Adrenal gland (tissue), 12 donors: ENCODE data around the gene PXT1. TPM values are rescaled to one million over a fixed set of nuclear protein-coding genes. Genes with fewer than 3 reads are reported as not detected.

Experiments used
- DNase-seq, 7 donors: peaks; one replicate each; pipeline ENCODE4 v3.0.0-alpha.2; 2019 to 2020
- H3K27ac ChIP-seq, 5 donors: fragments of 200-600 bp; sonication (generic) in 4 of 5; 1 replicate in 3 of 5; 2 replicates in 2 of 5; pipeline versions ENCODE4 v1.5.1 to v1.8.0; 2016 to 2020; ENCODE audit warnings: mild to moderate bottlenecking in 1 of 5
- H3K27me3 ChIP-seq: fragments of 200-600 bp; 2 replicates; pipeline ENCODE4 v1.8.0; 2021
- H3K36me3 ChIP-seq, 2 donors: fragments of 200-600 bp; replicated peaks in 1 of 2; 1 replicate in 1 of 2; 2 replicates in 1 of 2; pipeline versions ENCODE4 v1.5.1 to v1.8.0; 2018 to 2022
- H3K4me1 ChIP-seq, 2 donors: fragments of 200-600 bp; replicated peaks in 1 of 2; 1 replicate in 1 of 2; 2 replicates in 1 of 2; pipeline versions ENCODE4 v1.5.1 to v1.8.0; 2018 to 2021
- H3K4me3 ChIP-seq, 4 donors: fragments of 200-600 bp; sonication (generic) in 3 of 4; one replicate each; pipeline ENCODE4 v1.5.1; 2016 to 2018
- H3K9me3 ChIP-seq, 3 donors: fragments of 200-600 bp; sonication (generic) in 1 of 3; replicated peaks in 1 of 3; 1 replicate in 2 of 3; 2 replicates in 1 of 3; pipeline versions ENCODE4 v1.5.1 to v1.8.0; 2016 to 2021
- CTCF ChIP-seq, 6 experiments: fragments of 450-650 bp in 4 of 6; fragments of 200-600 bp in 2 of 6; sonication (generic) in 1 of 6; IDR thresholded peaks; 1 replicate in 5 of 6; 2 replicates in 1 of 6; pipeline versions ENCODE4 v1.5.1 to v1.8.0; 2016 to 2021; ENCODE audit warnings: antibody characterized with exemption in 6 of 6, mild to moderate bottlenecking in 2 of 6, moderate library complexity in 1 of 6
- POLR2A ChIP-seq, 2 donors: fragments of 450-650 bp; IDR thresholded peaks; one replicate each; pipeline ENCODE4 v1.6.1; 2017; ENCODE audit warnings: antibody characterized with exemption in 2 of 2, mild to moderate bottlenecking in 2 of 2, moderate library complexity in 1 of 2
- whole genome bisulfite sequencing, 4 donors: extraction: QIAGEN DNeasy Blood & Tissue Kit in 2 of 4; methylation state at CpG; one replicate each; pipeline versions ENCODE4 v1.1.5 to v1.1.7; 2013 to 2017; 5-methylcytosine and 5-hydroxymethylcytosine counted together
- intact Hi-C, 2 donors: fragments of 100-400 bp; cut with DNase I; formaldehyde crosslinking; loops; one replicate each; pipeline versions ENCODE4 v1.14.1 to v1.15.0; 2022 to 2023
- polyA plus RNA-seq, 3 donors: library from polyadenylated mRNA; stranded (reverse); fragments of 200-250 nt in 2 of 3; fragments of 350-450 nt in 1 of 3; fragmentation: Illumina TruSeq in 1 of 3; extraction: RNeasy Lipid Tissue Mini Kit (QIAGEN cat#74804) in 1 of 3; gene quantifications; one replicate each; pipeline ENCODE4 v1.2.3, GENCODE V29; 2013 to 2014
- total RNA-seq, 9 donors: library from RNA; depleted of rRNA in 4 of 9; stranded (reverse); fragments of >200 nt in 4 of 9; fragments of 120-200 nt in 1 of 9; fragmentation: NEBNext Ultra II Directional in 1 of 9; extraction: Animal tissue kit (Norgen Biotek cat#: 25700) in 1 of 9; gene quantifications; one replicate each; pipeline versions ENCODE4 v1.1.0 to v1.2.4, GENCODE V29; 2013 to 2023
- donor health status: healthy with polysubstance abuse.
- donor health status: Bipolar disorder and iron deficiency.
- donor health status: DM: yes; HTN: yes; CAD: no.
- donor health status: DM: no; HTN: no; CAD: no.
- donor health status: DM: no; HTN: no; CAD: no.
- donor health status: DM: yes; HTN: yes; CAD: no.

The PXT1 gene
- total and polyA plus RNA-seq, 12 donors: not detected

- H3K9me3 ChIP-seq: no peaks in the 10 kb centered on the region
- intact Hi-C loops: no loop called here
- H3K27ac ChIP-seq: no peak overlapping the region
- TF ChIP-seq POLR2A (IDR thresholded peaks at IDR 0.05): no peak
- no peak for TF ChIP-seq CTCF (IDR thresholded peaks at IDR 0.05)
- H3K36me3 ChIP-seq: peaks cover 0 to 32% of the 10 kb centered on the region in 2 donors
- 83 to 92% (median 88%) methylated on average over 2 of the region's 2 CpGs for WGBS, 4 donors
- DNase-seq: no peak
- no peaks in the 10 kb centered on the region for H3K4me1 ChIP-seq
- H3K27me3 ChIP-seq: no peaks in the 10 kb centered on the region
- no peak overlapping the region for H3K4me3 ChIP-seq
These were observed 35.4 kb upstream of the PXT1 start for GRCh38 chr6:36478051-36478526.

- intact Hi-C loops: no loop called here
- no peaks in the 10 kb centered on the region for H3K9me3 ChIP-seq
- no peaks in the 10 kb centered on the region for H3K27me3 ChIP-seq
- H3K4me1 ChIP-seq: no peaks in the 10 kb centered on the region
- no peak overlapping the region for H3K4me3 ChIP-seq
- H3K36me3 ChIP-seq: peaks cover 0 to 39% of the 10 kb centered on the region in 2 donors
- no peak for DNase-seq
- no peak overlapping the region for H3K27ac ChIP-seq
- no peak for TF ChIP-seq CTCF (IDR thresholded peaks at IDR 0.05)
- no peak for TF ChIP-seq POLR2A (IDR thresholded peaks at IDR 0.05)
- 80 to 90% (median 85%) methylated on average over 3 of the region's 3 CpGs for WGBS, 4 donors
These were observed 27.3 kb upstream of the PXT1 start for GRCh38 chr6:36469946-36470345.

GRCh38 chr6:36469148-36469661 is 26.6 kb upstream of the PXT1 start:
- Histone ChIP-seq H3K9me3 (no peaks in the 10 kb centered on the region), H3K4me1 (no peaks in the 10 kb centered on the region), H3K27ac (no peak overlapping the region), H3K36me3 (peaks cover 0 to 39% of the 10 kb centered on the region in 2 donors), H3K4me3 (no peak overlapping the region), H3K27me3 (no peaks in the 10 kb centered on the region)
- DNase-seq: no peak
- WGBS, 4 donors: 75 to 91% (median 91%) methylated on average over 6 of the region's 6 CpGs
- no peak for TF ChIP-seq POLR2A (IDR thresholded peaks at IDR 0.05)
- no peak for TF ChIP-seq CTCF (IDR thresholded peaks at IDR 0.05)
- intact Hi-C loops: no loop called here

GRCh38 chr6:36467625-36468024 is 25.0 kb upstream of the PXT1 start:
- H3K4me1 ChIP-seq: peaks cover 0 to 5% of the 10 kb centered on the region in 2 donors
- no peaks in the 10 kb centered on the region for H3K9me3 ChIP-seq
- H3K36me3 ChIP-seq: peaks cover 0 to 28% of the 10 kb centered on the region in 2 donors
- H3K27ac ChIP-seq: no peak overlapping the region
- no peak for DNase-seq
- no peak for TF ChIP-seq CTCF (IDR thresholded peaks at IDR 0.05)
- no peak for TF ChIP-seq POLR2A (IDR thresholded peaks at IDR 0.05)
- no peaks in the 10 kb centered on the region for H3K27me3 ChIP-seq
- WGBS, 4 donors: 99 to 100% (median 99%) methylated on average over 3 of the region's 3 CpGs
- intact Hi-C loops: no loop called here
- no peak overlapping the region for H3K4me3 ChIP-seq
